Trophoblast cell (in vitro differentiated cells and primary cell): ENCODE results near the gene NRF1.
"Not testable (repeated sequence)": the region's sequence is repeated elsewhere in the genome, so short reads cannot be mapped to it uniquely, and the experiment has no call there.

Experiments
- DNase-seq, 2 donors: peaks; one replicate each; pipeline ENCODE4 v3.0.0-alpha.2; 2016
- H2AFZ ChIP-seq: 2 replicates; pipeline ENCODE4 v1.6.1; 2013; ENCODE audit warnings: low read length, moderate library complexity, mild to moderate bottlenecking; ENCODE audit not compliant: insufficient read depth, poor library complexity
- H2AK5ac ChIP-seq: 2 replicates; pipeline ENCODE4 v1.6.1; 2013; ENCODE audit warnings: mild to moderate bottlenecking, low read length
- H2BK120ac ChIP-seq: 2 replicates; pipeline ENCODE4 v1.6.1; 2013; ENCODE audit warnings: low read length, mild to moderate bottlenecking, moderate library complexity; ENCODE audit not compliant: insufficient read depth, poor library complexity
- H2BK12ac ChIP-seq: 2 replicates; pipeline ENCODE4 v1.6.1; 2013; ENCODE audit warnings: mild to moderate bottlenecking, low read length, moderate library complexity
- H2BK5ac ChIP-seq: 2 replicates; pipeline ENCODE4 v1.6.1; 2013; ENCODE audit warnings: low read length, low read depth, moderate library complexity, mild to moderate bottlenecking; ENCODE audit not compliant: poor library complexity
- H3K14ac ChIP-seq: 2 replicates; pipeline ENCODE4 v1.6.1; 2013; ENCODE audit warnings: mild to moderate bottlenecking, low read length
- H3K18ac ChIP-seq: 2 replicates; pipeline ENCODE4 v1.6.1; 2013; ENCODE audit warnings: mild to moderate bottlenecking, low read length
- H3K23ac ChIP-seq: 2 replicates; pipeline ENCODE4 v1.6.1; 2013; ENCODE audit warnings: low read length
- H3K27ac ChIP-seq: 2 replicates; pipeline ENCODE4 v1.5.1; 2013; ENCODE audit warnings: low read depth, mild to moderate bottlenecking, inconsistent platforms, low read length, moderate library complexity
- H3K27me3 ChIP-seq: 2 replicates; pipeline ENCODE4 v1.6.1; 2013; ENCODE audit warnings: inconsistent platforms, mild to moderate bottlenecking, low read length, moderate library complexity; ENCODE audit not compliant: insufficient read depth
- H3K36me3 ChIP-seq, 2 experiments: 1 replicate in 1 of 2; 2 replicates in 1 of 2; pipeline ENCODE4 v1.6.1; 2013; ENCODE audit warnings: low read length in 2 of 2, mild to moderate bottlenecking in 2 of 2, moderate library complexity in 1 of 2; ENCODE audit not compliant: insufficient read depth in 2 of 2, control insufficient read depth in 1 of 2
- H3K4ac ChIP-seq: 2 replicates; pipeline ENCODE4 v1.6.1; 2013; ENCODE audit warnings: low read depth, mild to moderate bottlenecking, low read length, moderate library complexity
- H3K4me1 ChIP-seq, 2 experiments: 1 replicate in 1 of 2; 2 replicates in 1 of 2; pipeline ENCODE4 v1.6.1; 2013; ENCODE audit warnings: low read length in 2 of 2, mild to moderate bottlenecking in 2 of 2, moderate library complexity in 1 of 2; ENCODE audit not compliant: insufficient read depth in 2 of 2, control insufficient read depth in 1 of 2
- H3K4me2 ChIP-seq: 2 replicates; pipeline ENCODE4 v1.6.1; 2013; ENCODE audit warnings: inconsistent platforms, mild to moderate bottlenecking, low read length, moderate library complexity
- H3K4me3 ChIP-seq: 2 replicates; pipeline ENCODE4 v1.5.1; 2013; ENCODE audit warnings: mild to moderate bottlenecking, low read depth, low read length, inconsistent platforms
- H3K79me1 ChIP-seq: one replicate; pipeline ENCODE4 v1.6.1; 2013; ENCODE audit warnings: low read length
- H3K79me2 ChIP-seq: 2 replicates; pipeline ENCODE4 v1.6.1; 2013; ENCODE audit warnings: low read length, mild to moderate bottlenecking; ENCODE audit not compliant: control insufficient read depth, insufficient read depth, poor library complexity
- H3K9ac ChIP-seq: 2 replicates; pipeline ENCODE4 v1.6.1; 2013; ENCODE audit warnings: mild to moderate bottlenecking, low read length
- H3K9me3 ChIP-seq: 2 replicates; pipeline ENCODE4 v1.6.1; 2013; ENCODE audit warnings: low read depth, mild to moderate bottlenecking, control low read depth, inconsistent platforms, low read length; ENCODE audit not compliant: insufficient read depth
- H4K12ac ChIP-seq: 2 replicates; pipeline ENCODE4 v1.6.1; 2013; ENCODE audit warnings: low read depth, mild to moderate bottlenecking, low read length, moderate library complexity
- H4K8ac ChIP-seq: 2 replicates; pipeline ENCODE4 v1.6.1; 2013; ENCODE audit warnings: low read depth, mild to moderate bottlenecking, low read length, moderate library complexity
- H4K91ac ChIP-seq: one replicate; pipeline ENCODE4 v1.6.1; 2013; ENCODE audit warnings: low read depth, mild to moderate bottlenecking, low read length, moderate library complexity
- WGBS: extraction: QIAGEN DNeasy Blood & Tissue Kit; methylation state at CpG from one replicate; pipeline ENCODE4 v1.1.7; 2013; ENCODE audit warnings: missing lambda C conversion rate; ENCODE audit not compliant: insufficient read length, insufficient coverage; ENCODE audit errors: extremely low coverage; 5-methylcytosine and 5-hydroxymethylcytosine counted together

The NRF1 gene

GRCh38 chr7:129670656-129671055 lies 59.1 kb downstream of the NRF1 start:
- Histone ChIP-seq H2BK5ac (no peak overlapping the region), H3K79me1 (no peaks in the 10 kb centered on the region), H3K18ac (no peak overlapping the region), H4K91ac (no peak overlapping the region), H3K9ac (no peak overlapping the region), H3K23ac (no peak overlapping the region), H3K9me3 (peaks cover 4% of the 10 kb centered on the region), H3K79me2 (no peaks in the 10 kb centered on the region), H2BK12ac (no peak overlapping the region), H2BK120ac (no peak overlapping the region), H4K8ac (no peak overlapping the region), H3K4me2 (no peak overlapping the region), H2AK5ac (no peak overlapping the region), H3K4ac (no peak overlapping the region), H2AFZ (no peak overlapping the region), H3K27ac (no peak overlapping the region), H3K36me3 (peaks cover 8 to 14% of the 10 kb centered on the region in 2 experiments), H3K4me1 (no peaks in the 10 kb centered on the region), H3K27me3 (no peaks in the 10 kb centered on the region), H3K14ac (no peak overlapping the region), H4K12ac (no peak overlapping the region), H3K4me3 (no peak overlapping the region)
- no peak for DNase-seq

- DNase-seq, result no peak
- no peak overlapping the region for H3K18ac ChIP-seq
- H2BK120ac ChIP-seq, result no peak overlapping the region
- no peak overlapping the region for H3K4me3 ChIP-seq
- no peak overlapping the region for H3K4me2 ChIP-seq
- no peaks in the 10 kb centered on the region for H3K79me1 ChIP-seq
- H4K8ac ChIP-seq, result no peak overlapping the region
- no peak overlapping the region for H3K9ac ChIP-seq
- no peak overlapping the region for H3K14ac ChIP-seq
- H2AK5ac ChIP-seq, result no peak overlapping the region
- H2BK12ac ChIP-seq, result no peak overlapping the region
- H3K36me3 ChIP-seq, result peaks cover 10 to 14% of the 10 kb centered on the region in 2 experiments
- WGBS, result no CpG with 5 or more reads among the region's 9 CpGs
- H3K4me1 ChIP-seq, result no peaks in the 10 kb centered on the region
- H4K12ac ChIP-seq, result no peak overlapping the region
- no peak overlapping the region for H3K23ac ChIP-seq
- peaks cover 4% of the 10 kb centered on the region for H3K9me3 ChIP-seq
- no peak overlapping the region for H3K4ac ChIP-seq
- no peak overlapping the region for H2AFZ ChIP-seq
- H4K91ac ChIP-seq, result no peak overlapping the region
- H3K79me2 ChIP-seq, result no peaks in the 10 kb centered on the region
- no peaks in the 10 kb centered on the region for H3K27me3 ChIP-seq
- no peak overlapping the region for H2BK5ac ChIP-seq
- H3K27ac ChIP-seq, result no peak overlapping the region
Observed at GRCh38 chr7:129671266-129671665, 59.7 kb downstream of the NRF1 start.

- not testable (repeated sequence) for H3K27me3 ChIP-seq, H3K79me2 ChIP-seq, H3K9me3 ChIP-seq, H3K79me1 ChIP-seq, H3K4me2 ChIP-seq, H2BK12ac ChIP-seq, H4K12ac ChIP-seq, H3K18ac ChIP-seq, H3K27ac ChIP-seq, H3K4ac ChIP-seq, H2BK120ac ChIP-seq, H2BK5ac ChIP-seq, H3K23ac ChIP-seq, H3K14ac ChIP-seq, H3K4me1 ChIP-seq, DNase-seq, H3K9ac ChIP-seq, H2AFZ ChIP-seq, H4K8ac ChIP-seq, H2AK5ac ChIP-seq, H3K4me3 ChIP-seq, H4K91ac ChIP-seq
- H3K36me3 ChIP-seq, result peaks cover 10 to 17% of the 10 kb centered on the region in 2 experiments
- no CpG with 5 or more reads among the region's 4 CpGs for WGBS
Observed at GRCh38 chr7:129674475-129674874, 63.0 kb downstream of the NRF1 start.

GRCh38 chr7:129675521-129675920 lies 64.0 kb downstream of the NRF1 start:
- H3K18ac ChIP-seq, result no peak overlapping the region
- no peak for DNase-seq

More at GRCh38 chr7:129675521-129675920, 64.0 kb downstream of the NRF1 start:
- Histone ChIP-seq H4K8ac (no peak overlapping the region), H3K4me1 (no peaks in the 10 kb centered on the region), H2BK12ac (no peak overlapping the region), H3K4me2 (no peak overlapping the region), H3K36me3 (peaks cover 10 to 17% of the 10 kb centered on the region in 2 experiments), H2AK5ac (no peak overlapping the region), H3K4me3 (no peak overlapping the region), H4K12ac (no peak overlapping the region), H3K27me3 (no peaks in the 10 kb centered on the region), H3K79me1 (no peaks in the 10 kb centered on the region), H2AFZ (no peak overlapping the region), H3K14ac (no peak overlapping the region), H2BK120ac (no peak overlapping the region), H3K79me2 (no peaks in the 10 kb centered on the region), H3K9me3 (peaks cover 4% of the 10 kb centered on the region), H3K9ac (no peak overlapping the region), H3K27ac (no peak overlapping the region), H2BK5ac (no peak overlapping the region), H4K91ac (no peak overlapping the region), H3K23ac (no peak overlapping the region), H3K4ac (no peak overlapping the region)
- WGBS, result no CpG with 5 or more reads among the region's 2 CpGs
